Measurements from ENCODE around the gene CHM. TPM values are rescaled to one million over a fixed set of nuclear protein-coding genes. Genes with fewer than 3 reads are reported as not detected.

The CHM gene
- total RNA-seq, 2 experiments from 2014 or later: 16.7 to 18.3 TPM

GRCh38 chrX:85859426-85859825 lies 187.9 kb downstream of the CHM start:
- no peak overlapping the region for H3K4me3 Mint-ChIP-seq
- DNase-seq: no peak
- H3K36me3 Mint-ChIP-seq (ENCODE audit: low read depth): peaks cover 8% of the 10 kb centered on the region
- no peaks in the 10 kb centered on the region for H3K27me3 Mint-ChIP-seq
- CTCF ChIA-PET: no interaction called here
- no peak overlapping the region for H3K27ac Mint-ChIP-seq
- POLR2A ChIA-PET: no interaction called here
- H3K9me3 Mint-ChIP-seq: no peaks in the 10 kb centered on the region
- H3K4me1 Mint-ChIP-seq: no peaks in the 10 kb centered on the region

- ChIA-PET CTCF (no interaction called here), POLR2A (no interaction called here)
- no peaks in the 10 kb centered on the region for H3K27me3 Mint-ChIP-seq
- H3K4me1 Mint-ChIP-seq: no peaks in the 10 kb centered on the region
- H3K9me3 Mint-ChIP-seq: no peaks in the 10 kb centered on the region
- H3K36me3 Mint-ChIP-seq (ENCODE audit: low read depth): no peaks in the 10 kb centered on the region
- no peak overlapping the region for H3K4me3 Mint-ChIP-seq
- no peak overlapping the region for H3K27ac Mint-ChIP-seq
- DNase-seq: peak; percentile 6
Observed at GRCh38 chrX:85851418-85851817, 195.9 kb downstream of the CHM start.

- no peaks in the 10 kb centered on the region for H3K36me3 Mint-ChIP-seq (ENCODE audit: low read depth)
- no peak overlapping the region for H3K4me3 Mint-ChIP-seq
- POLR2A ChIA-PET: no interaction called here
- no peaks in the 10 kb centered on the region for H3K9me3 Mint-ChIP-seq
- DNase-seq: no peak
- no peaks in the 10 kb centered on the region for H3K4me1 Mint-ChIP-seq
- CTCF ChIA-PET: no interaction called here
- H3K27me3 Mint-ChIP-seq: no peaks in the 10 kb centered on the region
- no peak overlapping the region for H3K27ac Mint-ChIP-seq
Observed at GRCh38 chrX:85836868-85837267, 210.5 kb downstream of the CHM start.

- H3K4me3 Mint-ChIP-seq: no peak overlapping the region
- CTCF ChIA-PET: no interaction called here
Observed at GRCh38 chrX:85828771-85829170, 218.6 kb downstream of the CHM start.

GRCh38 chrX:85815203-85815751 lies 232.1 kb downstream of the CHM start:
- H3K4me3 Mint-ChIP-seq: no peak overlapping the region
- DNase-seq: no peak
- no peaks in the 10 kb centered on the region for H3K4me1 Mint-ChIP-seq
- ChIA-PET CTCF (no interaction called here), POLR2A (no interaction called here)
- no peaks in the 10 kb centered on the region for H3K27me3 Mint-ChIP-seq
- H3K9me3 Mint-ChIP-seq: peaks cover 19% of the 10 kb centered on the region
- no peaks in the 10 kb centered on the region for H3K36me3 Mint-ChIP-seq (ENCODE audit: low read depth)
- no peak overlapping the region for H3K27ac Mint-ChIP-seq

More at GRCh38 chrX:85828771-85829170, 218.6 kb downstream of the CHM start:
- no peaks in the 10 kb centered on the region for H3K4me1 Mint-ChIP-seq
- H3K27ac Mint-ChIP-seq: no peak overlapping the region
- POLR2A ChIA-PET: no interaction called here
- no peaks in the 10 kb centered on the region for H3K36me3 Mint-ChIP-seq (ENCODE audit: low read depth)
- DNase-seq: no peak
- no peaks in the 10 kb centered on the region for H3K27me3 Mint-ChIP-seq
- no peaks in the 10 kb centered on the region for H3K9me3 Mint-ChIP-seq

Small RNA genes within 50 kb of the gene (microRNA-seq; reads per million reads assigned to microRNA genes)
- not detected for gene MIR1321 (ENCODE audit: borderline microRNAs expressed, borderline replicate concordance)
- 1,186 reads per million, percentile 86 among the genes with 10 or more reads in this experiment for gene MIR361 (ENCODE audit: borderline microRNAs expressed, borderline replicate concordance)

Other genes with a start within 250 kb of the CHM start
- not detected for gene DACH2, start 100.9 kb upstream of the CHM start, total RNA-seq